Brain microvascular endothelial cell (primary cell): ENCODE data around the gene DDHD1.
"Not testable (repeated sequence)": the region's sequence is repeated elsewhere in the genome, so short reads cannot be mapped to it uniquely, and the experiment has no call there.

ENCODE experiments used
- DNase-seq: peaks from one replicate; pipeline ENCODE4 v3.0.0-alpha.2; 2020
- H3K27ac ChIP-seq: fragments of 250-450 bp; sonication (Bioruptor Pico); 2 replicates; pipeline ENCODE4 v1.5.1; 2020; ENCODE audit warnings: mild to moderate bottlenecking, moderate library complexity
- H3K27me3 ChIP-seq: fragments of 250-450 bp; sonication (Bioruptor Pico); replicated peaks from 2 replicates; pipeline ENCODE4 v1.5.1; 2020; ENCODE audit warnings: mild to moderate bottlenecking
- H3K36me3 ChIP-seq: fragments of 250-450 bp; sonication (Bioruptor Pico); replicated peaks from 2 replicates; pipeline ENCODE4 v1.5.1; 2020; ENCODE audit warnings: mild to moderate bottlenecking
- H3K4me3 ChIP-seq: 2 replicates; pipeline ENCODE4 v1.5.1; 2011; ENCODE audit warnings: low read depth, mild to moderate bottlenecking, control low read depth, low read length, moderate library complexity
- in situ Hi-C: cut with HindIII; loops from 2 replicates; pipeline ENCODE4 v1.10.0; 2017; ENCODE audit warnings: low sequenced_read_pairs, low pct_ligation_motif_present
- TF ChIP-seq, protein P1 (sequence below): IDR thresholded peaks from 2 replicates; pipeline ENCODE4 v1.5.1; 2011; ENCODE audit warnings: low read depth, mild to moderate bottlenecking, moderate library complexity, low read length, control low read depth, inconsistent platforms; ENCODE audit errors: missing control alignments

Gene DDHD1

DNA sequence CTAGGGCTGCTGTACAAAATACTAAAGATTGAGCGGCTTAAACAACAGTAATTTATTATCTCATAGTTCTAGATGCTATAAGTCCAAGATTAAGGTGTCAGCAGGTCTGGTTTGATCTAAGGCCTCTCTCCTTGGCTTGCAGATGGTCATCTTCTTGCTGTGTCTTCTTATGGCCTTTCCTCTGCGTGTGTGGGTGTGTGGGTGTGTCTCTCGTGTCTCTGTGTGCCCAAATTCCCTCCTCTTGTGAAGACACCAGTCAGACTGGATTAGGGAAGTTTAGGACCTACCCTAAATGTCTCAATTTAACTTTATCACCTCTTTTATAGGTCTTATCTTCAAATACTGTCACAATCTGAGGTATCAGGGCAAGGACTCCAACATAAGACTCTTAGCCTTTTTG, 28.3 kb downstream of the DDHD1 start:
- in situ Hi-C loops: no loop called here
- Histone ChIP-seq H3K27ac (no peak overlapping the region), H3K4me3 (no peak overlapping the region), H3K27me3 (no peaks in the 10 kb centered on the region), H3K36me3 (no peaks in the 10 kb centered on the region)
- TF ChIP-seq, protein P1, sequence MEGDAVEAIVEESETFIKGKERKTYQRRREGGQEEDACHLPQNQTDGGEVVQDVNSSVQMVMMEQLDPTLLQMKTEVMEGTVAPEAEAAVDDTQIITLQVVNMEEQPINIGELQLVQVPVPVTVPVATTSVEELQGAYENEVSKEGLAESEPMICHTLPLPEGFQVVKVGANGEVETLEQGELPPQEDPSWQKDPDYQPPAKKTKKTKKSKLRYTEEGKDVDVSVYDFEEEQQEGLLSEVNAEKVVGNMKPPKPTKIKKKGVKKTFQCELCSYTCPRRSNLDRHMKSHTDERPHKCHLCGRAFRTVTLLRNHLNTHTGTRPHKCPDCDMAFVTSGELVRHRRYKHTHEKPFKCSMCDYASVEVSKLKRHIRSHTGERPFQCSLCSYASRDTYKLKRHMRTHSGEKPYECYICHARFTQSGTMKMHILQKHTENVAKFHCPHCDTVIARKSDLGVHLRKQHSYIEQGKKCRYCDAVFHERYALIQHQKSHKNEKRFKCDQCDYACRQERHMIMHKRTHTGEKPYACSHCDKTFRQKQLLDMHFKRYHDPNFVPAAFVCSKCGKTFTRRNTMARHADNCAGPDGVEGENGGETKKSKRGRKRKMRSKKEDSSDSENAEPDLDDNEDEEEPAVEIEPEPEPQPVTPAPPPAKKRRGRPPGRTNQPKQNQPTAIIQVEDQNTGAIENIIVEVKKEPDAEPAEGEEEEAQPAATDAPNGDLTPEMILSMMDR: no peak
- DNase-seq: no peak

DNA sequence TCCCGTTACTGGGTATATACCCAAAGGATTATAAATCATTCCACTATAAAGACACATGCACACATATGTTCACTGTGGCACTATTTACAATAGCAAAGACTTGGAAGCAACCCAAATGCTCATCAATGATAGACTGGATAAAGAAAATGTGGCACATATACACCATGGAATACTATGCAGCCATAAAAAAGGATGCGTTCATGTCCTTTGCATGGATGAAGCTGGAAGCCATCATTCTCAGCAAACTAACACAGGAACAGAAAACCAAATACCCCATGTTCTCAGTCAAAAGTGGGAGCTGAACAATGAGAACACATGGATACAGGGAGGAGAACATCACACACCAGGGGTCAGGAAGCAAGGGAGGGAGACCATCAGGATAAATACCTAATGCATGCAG, 31.7 kb downstream of the DDHD1 start:
- H3K27me3 ChIP-seq, DNase-seq, H3K4me3 ChIP-seq, H3K27ac ChIP-seq, in situ Hi-C loops, H3K36me3 ChIP-seq: not testable (repeated sequence)

DNA sequence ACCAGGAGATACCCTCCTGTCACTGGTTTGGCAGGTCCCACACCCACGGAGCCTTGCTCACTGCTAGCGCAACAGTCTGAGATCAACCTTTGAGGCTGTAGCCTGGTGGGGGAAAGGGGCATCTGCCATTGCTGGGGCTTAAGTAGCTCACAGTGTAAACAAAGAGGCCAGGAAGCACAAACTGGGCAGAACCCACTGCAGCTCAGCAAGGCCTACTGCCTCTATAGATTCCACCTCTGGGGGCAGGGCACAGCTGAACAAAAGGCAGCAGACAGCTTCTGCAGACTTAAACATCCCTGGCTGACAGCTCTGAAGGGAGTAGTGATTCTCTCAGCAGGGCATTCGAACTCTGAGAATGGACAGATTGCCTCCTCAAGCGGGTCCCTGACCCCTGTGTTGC, 35.6 kb downstream of the DDHD1 start:
- in situ Hi-C loops, H3K27ac ChIP-seq, H3K27me3 ChIP-seq, DNase-seq, H3K36me3 ChIP-seq, H3K4me3 ChIP-seq: not testable (repeated sequence)

- Histone ChIP-seq H3K36me3 (no peaks in the 10 kb centered on the region), H3K27me3 (no peaks in the 10 kb centered on the region), H3K4me3 (no peak overlapping the region), H3K27ac (no peak overlapping the region)
- TF ChIP-seq, protein P1: no peak
- in situ Hi-C loops: no loop called here
- DNase-seq: no peak
Measured at GRCh38 chr14:53113989-53114388, 39.1 kb downstream of the DDHD1 start.

- Histone ChIP-seq H3K4me3 (no peak overlapping the region), H3K27ac (no peak overlapping the region), H3K36me3 (no peaks in the 10 kb centered on the region), H3K27me3 (no peaks in the 10 kb centered on the region)
- in situ Hi-C loops: no loop called here
- TF ChIP-seq, protein P1: no peak
- no peak for DNase-seq
Measured at GRCh38 chr14:53110096-53110495, 43.0 kb downstream of the DDHD1 start.

GRCh38 chr14:53109105-53110041, 43.8 kb downstream of the DDHD1 start:
- Histone ChIP-seq H3K4me3 (no peak overlapping the region), H3K27ac (no peak overlapping the region), H3K36me3 (no peaks in the 10 kb centered on the region), H3K27me3 (no peaks in the 10 kb centered on the region)
- TF ChIP-seq, protein P1: no peak
- no peak for DNase-seq
- in situ Hi-C loops: no loop called here
